NB4 (cell line): Measurements from ENCODE around the gene CXXC5.
"Not testable (repeated sequence)": the region's sequence is repeated elsewhere in the genome, so short reads cannot be mapped to it uniquely, and the experiment has no call there.

Experiments used
- DNase-seq: peaks from one replicate; pipeline ENCODE4 v3.0.0; 2010; ENCODE audit warnings: low read depth
- H3K4me3 ChIP-seq: one replicate; pipeline ENCODE4 v1.5.1; 2011; ENCODE audit warnings: mild to moderate bottlenecking, low read depth, low read length, moderate library complexity
- MYC ChIP-seq: IDR thresholded peaks from 2 replicates; pipeline ENCODE4 v1.6.1; 2011; ENCODE audit warnings: low read depth, low read length
- POLR2A ChIP-seq: IDR thresholded peaks from 2 replicates; pipeline ENCODE4 v1.6.1; 2011; ENCODE audit warnings: mild to moderate bottlenecking; ENCODE audit not compliant: insufficient read length; ENCODE audit errors: extremely low read depth
- TF ChIP-seq, protein P1 (sequence below): IDR thresholded peaks from 2 replicates; pipeline ENCODE4 v1.6.1; 2011; ENCODE audit warnings: low read depth, low read length
- TF ChIP-seq, protein P2 (sequence below): IDR thresholded peaks from one replicate; pipeline ENCODE4 v1.5.1; 2012; ENCODE audit warnings: low read depth, low read length

Gene CXXC5

GRCh38 chr5:139709582-139710318 lies 61.6 kb downstream of the CXXC5 start:
- no peak overlapping the region for H3K4me3 ChIP-seq
- TF ChIP-seq MYC: peak; percentile 43
- TF ChIP-seq POLR2A: no peak
- TF ChIP-seq, protein P1, sequence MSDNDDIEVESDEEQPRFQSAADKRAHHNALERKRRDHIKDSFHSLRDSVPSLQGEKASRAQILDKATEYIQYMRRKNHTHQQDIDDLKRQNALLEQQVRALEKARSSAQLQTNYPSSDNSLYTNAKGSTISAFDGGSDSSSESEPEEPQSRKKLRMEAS: peak; percentile 67
- DNase-seq: peak; percentile 78

DNA sequence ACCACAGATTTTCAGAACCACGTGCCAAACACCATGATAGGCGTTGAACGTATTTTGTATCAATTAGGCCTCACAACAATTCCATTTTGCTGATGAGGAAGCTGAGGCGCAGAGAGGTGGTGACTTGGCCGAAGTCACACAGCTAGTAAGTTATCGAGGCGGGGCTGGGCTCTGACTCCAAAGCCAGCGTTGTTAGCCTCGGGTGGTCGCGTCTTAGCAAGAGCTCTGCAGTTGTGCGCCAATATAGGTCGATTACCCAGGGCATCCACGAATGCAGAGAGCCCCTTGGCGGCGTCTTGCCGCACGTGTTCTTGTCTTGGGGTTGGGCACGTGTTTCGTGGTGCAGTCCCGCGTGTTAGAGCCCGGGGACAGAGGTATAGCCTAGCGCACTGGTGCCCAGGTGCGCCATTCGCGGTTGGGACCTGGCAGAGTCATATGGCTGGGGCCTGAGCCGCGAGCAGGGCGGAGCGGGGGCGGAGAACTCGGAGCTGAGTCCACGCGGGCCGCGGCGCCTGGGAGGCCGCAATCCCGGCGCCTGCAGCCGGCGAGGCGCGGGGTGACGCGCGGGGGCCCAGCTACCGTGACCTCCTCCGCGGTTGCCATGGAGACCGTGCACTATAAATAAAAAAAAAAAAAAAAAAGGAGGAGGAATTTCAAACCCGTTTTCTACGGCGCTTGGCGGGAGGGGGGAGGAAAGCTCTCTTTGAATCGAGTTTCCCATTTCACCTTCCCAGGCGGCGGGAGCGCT lies 62.3 kb downstream of the CXXC5 start:
- DNase-seq: peak; percentile 49
- H3K4me3 ChIP-seq: no peak overlapping the region
- TF ChIP-seq, protein P1: peak; percentile 60
- TF ChIP-seq, protein P2, sequence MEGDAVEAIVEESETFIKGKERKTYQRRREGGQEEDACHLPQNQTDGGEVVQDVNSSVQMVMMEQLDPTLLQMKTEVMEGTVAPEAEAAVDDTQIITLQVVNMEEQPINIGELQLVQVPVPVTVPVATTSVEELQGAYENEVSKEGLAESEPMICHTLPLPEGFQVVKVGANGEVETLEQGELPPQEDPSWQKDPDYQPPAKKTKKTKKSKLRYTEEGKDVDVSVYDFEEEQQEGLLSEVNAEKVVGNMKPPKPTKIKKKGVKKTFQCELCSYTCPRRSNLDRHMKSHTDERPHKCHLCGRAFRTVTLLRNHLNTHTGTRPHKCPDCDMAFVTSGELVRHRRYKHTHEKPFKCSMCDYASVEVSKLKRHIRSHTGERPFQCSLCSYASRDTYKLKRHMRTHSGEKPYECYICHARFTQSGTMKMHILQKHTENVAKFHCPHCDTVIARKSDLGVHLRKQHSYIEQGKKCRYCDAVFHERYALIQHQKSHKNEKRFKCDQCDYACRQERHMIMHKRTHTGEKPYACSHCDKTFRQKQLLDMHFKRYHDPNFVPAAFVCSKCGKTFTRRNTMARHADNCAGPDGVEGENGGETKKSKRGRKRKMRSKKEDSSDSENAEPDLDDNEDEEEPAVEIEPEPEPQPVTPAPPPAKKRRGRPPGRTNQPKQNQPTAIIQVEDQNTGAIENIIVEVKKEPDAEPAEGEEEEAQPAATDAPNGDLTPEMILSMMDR: no peak
- TF ChIP-seq MYC (no peak; the same call in 1 of the 2 replicates), POLR2A (no peak)

DNA sequence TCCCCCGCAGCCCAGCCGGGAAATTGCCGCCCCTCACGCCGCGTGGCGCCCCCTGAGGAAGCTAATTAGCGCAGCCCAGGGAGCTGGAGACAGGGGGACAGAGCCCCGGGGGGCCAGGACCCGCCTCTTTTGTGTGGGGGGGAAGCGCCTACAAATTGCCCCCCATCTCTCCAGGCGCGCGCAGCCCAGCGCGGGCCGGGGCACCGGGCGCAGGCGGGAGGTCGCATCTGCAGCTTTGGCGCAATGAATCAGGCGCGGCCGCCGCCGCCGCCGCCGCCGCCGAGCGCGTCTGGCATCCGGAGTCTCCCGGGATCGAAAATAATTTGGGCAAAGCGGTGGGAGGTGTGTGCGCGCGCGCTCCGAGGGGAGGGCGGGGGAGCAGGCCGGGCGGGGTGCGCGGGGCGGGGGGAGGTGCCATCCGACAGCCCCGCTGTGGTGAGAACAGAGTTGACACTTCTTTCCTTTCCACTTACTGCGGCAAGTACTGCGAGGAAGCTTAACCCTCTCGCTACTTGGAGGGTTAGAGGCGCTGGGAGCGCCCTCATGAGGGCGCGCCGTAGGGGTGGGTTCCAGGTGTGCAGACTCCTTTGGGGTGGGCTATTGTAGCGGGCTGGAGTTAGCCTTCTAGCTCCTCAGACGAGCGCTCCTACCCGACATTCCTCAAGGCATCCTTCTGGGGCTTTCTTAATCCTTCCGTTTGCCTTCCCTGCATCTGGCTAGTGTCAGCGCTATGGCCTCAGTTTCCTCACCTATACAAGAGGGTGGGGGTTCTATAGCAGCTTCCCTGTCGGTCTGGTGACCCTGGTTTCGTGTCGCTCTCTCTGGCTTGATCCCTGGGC lies 63.1 kb downstream of the CXXC5 start:
- DNase-seq: peak; percentile 82
- TF ChIP-seq MYC (no peak), POLR2A (no peak)
- TF ChIP-seq, protein P1: no peak
- TF ChIP-seq, protein P2: peak; percentile 44
- peak overlapping the region; percentile 54 for H3K4me3 ChIP-seq

GRCh38 chr5:139711906-139712224 lies 63.7 kb downstream of the CXXC5 start:
- peak; percentile 67 for DNase-seq
- TF ChIP-seq, protein P2: no peak
- TF ChIP-seq, protein P1: no peak
- no peak for TF ChIP-seq POLR2A
- no peak for TF ChIP-seq MYC
- peak overlapping the region; percentile 54 for H3K4me3 ChIP-seq

DNA sequence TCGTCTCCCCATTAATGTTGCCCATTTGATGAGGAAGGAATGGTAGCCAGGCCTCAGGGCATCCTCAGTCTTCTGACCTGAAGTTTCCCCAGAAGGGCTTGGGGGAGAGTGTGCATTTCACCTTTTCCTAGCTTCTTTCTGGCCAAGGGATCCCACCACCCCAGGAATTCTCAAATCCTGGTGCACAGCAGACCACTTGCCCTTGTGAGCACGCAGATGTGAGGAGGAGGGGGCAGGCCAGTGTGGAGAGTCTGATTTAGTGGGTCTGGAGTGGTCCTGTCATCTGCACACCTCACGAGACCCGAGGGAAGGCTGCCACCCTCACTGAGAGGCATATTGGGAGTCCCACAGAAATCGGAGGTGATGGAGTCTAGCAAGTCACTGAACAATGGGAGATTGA lies 64.3 kb downstream of the CXXC5 start:
- no peak for DNase-seq
- no peak overlapping the region for H3K4me3 ChIP-seq
- TF ChIP-seq, protein P1: no peak
- TF ChIP-seq, protein P2: no peak
- TF ChIP-seq POLR2A (no peak), MYC (no peak)

DNA sequence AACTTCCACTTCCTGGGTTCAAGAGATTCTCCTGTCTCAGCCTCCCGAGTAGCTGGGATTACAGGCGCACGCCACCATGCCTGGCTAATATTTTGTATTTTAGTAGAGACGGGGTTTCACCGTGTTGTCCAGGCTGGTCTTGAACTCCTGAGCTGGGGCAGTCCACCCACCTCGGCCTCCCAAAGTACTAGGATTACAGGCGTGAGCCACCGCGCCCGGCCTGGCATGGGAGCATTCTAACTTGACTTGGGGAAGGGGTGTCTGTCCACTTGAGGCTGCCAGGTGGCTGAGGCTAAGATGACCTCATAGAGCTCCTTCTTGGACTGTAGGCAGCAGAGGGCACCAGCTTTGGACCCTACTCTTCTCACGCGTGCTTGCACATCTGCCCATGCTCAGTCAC lies 65.7 kb downstream of the CXXC5 start:
- not testable (repeated sequence) for DNase-seq, H3K4me3 ChIP-seq
